KMS-11 (cell line): ENCODE data around the gene DRGX.

Experiments used
- H2AFZ ChIP-seq: fragments of 200-600 bp; sonication (generic); 2 replicates; pipeline ENCODE4 v1.6.1; 2016; ENCODE audit warnings: antibody characterized with exemption, mixed run types, low read depth
- H3K27ac ChIP-seq: fragments of 200-600 bp; sonication (generic); 2 replicates; pipeline ENCODE4 v1.6.1; 2016; ENCODE audit warnings: mild to moderate bottlenecking, mixed run types
- H3K27me3 ChIP-seq: fragments of 200-600 bp; sonication (generic); 2 replicates; pipeline ENCODE4 v1.6.1; 2017; ENCODE audit warnings: mild to moderate bottlenecking, low read depth, mixed run types, moderate library complexity; ENCODE audit not compliant: insufficient read depth
- H3K36me3 ChIP-seq: fragments of 200-600 bp; sonication (generic); 2 replicates; pipeline ENCODE4 v1.6.1; 2017; ENCODE audit warnings: mild to moderate bottlenecking, mixed run types; ENCODE audit not compliant: insufficient read depth
- H3K4me1 ChIP-seq: fragments of 200-600 bp; sonication (generic); 2 replicates; pipeline ENCODE4 v1.6.1; 2016; ENCODE audit warnings: mild to moderate bottlenecking, low read depth, mixed run types; ENCODE audit not compliant: poor library complexity, severe bottlenecking
- H3K4me2 ChIP-seq: fragments of 200-600 bp; sonication (generic); 2 replicates; pipeline ENCODE4 v1.7.0; 2016; ENCODE audit warnings: mild to moderate bottlenecking, mixed run types
- H3K4me3 ChIP-seq: fragments of 200-600 bp; sonication (generic); IDR thresholded peaks from 2 replicates; pipeline ENCODE4 v1.6.1; 2017; ENCODE audit warnings: low read depth, low read length, mixed read lengths; ENCODE audit not compliant: insufficient read depth
- H3K79me2 ChIP-seq: fragments of 200-600 bp; sonication (generic); 2 replicates; pipeline ENCODE4 v1.6.1; 2016; ENCODE audit warnings: low read depth, mixed run types; ENCODE audit not compliant: insufficient read depth
- H3K9ac ChIP-seq: fragments of 200-600 bp; sonication (generic); 2 replicates; pipeline ENCODE4 v1.6.1; 2016; ENCODE audit warnings: mild to moderate bottlenecking, mixed run types
- H4K20me1 ChIP-seq: fragments of 200-600 bp; sonication (generic); 2 replicates; pipeline ENCODE4 v1.6.1; 2016; ENCODE audit warnings: mild to moderate bottlenecking, mixed run types; ENCODE audit not compliant: insufficient read depth
- CTCF ChIP-seq: fragments of 200-600 bp; sonication (generic); conservative IDR thresholded peaks from 2 replicates; pipeline ENCODE4 v1.6.1; 2017; ENCODE audit warnings: low read depth, mild to moderate bottlenecking, antibody characterized with exemption, low read length, moderate library complexity, mixed read lengths

The DRGX gene

GRCh38 chr10:49384268-49384953, 11.5 kb downstream of the DRGX start:
- Histone ChIP-seq H2AFZ (no peak overlapping the region), H3K4me1 (no peaks in the 10 kb centered on the region), H3K27me3 (no peaks in the 10 kb centered on the region), H3K79me2 (no peaks in the 10 kb centered on the region), H4K20me1 (no peaks in the 10 kb centered on the region), H3K27ac (no peak overlapping the region), H3K9ac (no peak overlapping the region), H3K4me2 (no peak overlapping the region), H3K36me3 (no peaks in the 10 kb centered on the region), H3K4me3 (no peak overlapping the region)
- no peak for TF ChIP-seq CTCF

- no peak overlapping the region for H3K4me3 ChIP-seq
- H3K4me2 ChIP-seq: no peak overlapping the region
- H3K9ac ChIP-seq: no peak overlapping the region
- H3K27me3 ChIP-seq: no peaks in the 10 kb centered on the region
- no peaks in the 10 kb centered on the region for H3K4me1 ChIP-seq
- H2AFZ ChIP-seq: no peak overlapping the region
- no peaks in the 10 kb centered on the region for H3K36me3 ChIP-seq
- no peak overlapping the region for H3K27ac ChIP-seq
- H4K20me1 ChIP-seq: no peaks in the 10 kb centered on the region
- no peaks in the 10 kb centered on the region for H3K79me2 ChIP-seq
- TF ChIP-seq CTCF: no peak
Measured at GRCh38 chr10:49383853-49384252, 12.0 kb downstream of the DRGX start.

GRCh38 chr10:49382826-49383225, 13.1 kb downstream of the DRGX start:
- TF ChIP-seq CTCF: no peak
- Histone ChIP-seq H3K36me3 (no peaks in the 10 kb centered on the region), H2AFZ (no peak overlapping the region), H3K27me3 (no peaks in the 10 kb centered on the region), H3K27ac (no peak overlapping the region), H4K20me1 (no peaks in the 10 kb centered on the region), H3K4me1 (no peaks in the 10 kb centered on the region), H3K4me3 (no peak overlapping the region), H3K9ac (no peak overlapping the region), H3K4me2 (no peak overlapping the region), H3K79me2 (no peaks in the 10 kb centered on the region)

GRCh38 chr10:49382226-49382625, 13.7 kb downstream of the DRGX start:
- H3K27ac ChIP-seq: no peak overlapping the region

More at GRCh38 chr10:49382226-49382625, 13.7 kb downstream of the DRGX start:
- no peak overlapping the region for H3K9ac ChIP-seq
- H2AFZ ChIP-seq: no peak overlapping the region
- H3K27me3 ChIP-seq: no peaks in the 10 kb centered on the region
- H3K4me2 ChIP-seq: no peak overlapping the region
- TF ChIP-seq CTCF: no peak
- no peaks in the 10 kb centered on the region for H3K4me1 ChIP-seq
- no peaks in the 10 kb centered on the region for H4K20me1 ChIP-seq
- no peaks in the 10 kb centered on the region for H3K36me3 ChIP-seq
- no peaks in the 10 kb centered on the region for H3K79me2 ChIP-seq
- H3K4me3 ChIP-seq: no peak overlapping the region
